ENCODE measurements around the gene CAMKK1. TPM values are rescaled to one million over a fixed set of nuclear protein-coding genes. Genes with fewer than 3 reads are reported as not detected.
A peak's percentile ranks its signal among the peaks of the same experiment; 100 is the strongest.

The CAMKK1 gene
- total and polyA plus RNA-seq, 2 experiments from 2014 or later = 4.3 to 7.1 TPM

DNA sequence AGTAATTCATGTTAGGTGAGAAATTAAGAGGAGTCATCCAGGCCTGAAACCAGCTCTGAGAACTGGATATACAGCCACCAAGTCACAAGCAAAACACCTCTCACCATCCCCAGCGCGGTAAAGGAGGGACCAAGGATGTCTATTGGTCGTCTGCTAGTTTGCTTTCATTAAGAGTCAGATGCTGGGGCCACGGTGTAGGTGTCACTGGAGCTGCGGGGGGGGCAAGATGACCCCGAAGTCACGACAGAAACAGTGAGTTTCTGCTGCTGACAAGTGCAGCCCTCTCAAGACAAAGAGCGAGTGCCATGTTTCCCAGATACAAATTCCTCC is 47.6 kb downstream of the CAMKK1 start:
- no peak for TF ChIP-seq JUNB (IDR thresholded peaks at IDR 0.05; ENCODE audit: unreplicated experiment)
- no peak for TF ChIP-seq ZNF331 (CRISPR knock-in tag; IDR thresholded peaks at IDR 0.05; ENCODE audit: low read depth)
- TF ChIP-seq ZNF114 (CRISPR knock-in tag; IDR thresholded peaks at IDR 0.05) = no peak
- no peak for TF ChIP-seq NANOG (IDR thresholded peaks at IDR 0.05; ENCODE audit: borderline replicate concordance)
- TF ChIP-seq POLR2AphosphoS5 (IDR thresholded peaks at IDR 0.05; ENCODE audit: low read depth) = no peak
- TF ChIP-seq, protein P1, sequence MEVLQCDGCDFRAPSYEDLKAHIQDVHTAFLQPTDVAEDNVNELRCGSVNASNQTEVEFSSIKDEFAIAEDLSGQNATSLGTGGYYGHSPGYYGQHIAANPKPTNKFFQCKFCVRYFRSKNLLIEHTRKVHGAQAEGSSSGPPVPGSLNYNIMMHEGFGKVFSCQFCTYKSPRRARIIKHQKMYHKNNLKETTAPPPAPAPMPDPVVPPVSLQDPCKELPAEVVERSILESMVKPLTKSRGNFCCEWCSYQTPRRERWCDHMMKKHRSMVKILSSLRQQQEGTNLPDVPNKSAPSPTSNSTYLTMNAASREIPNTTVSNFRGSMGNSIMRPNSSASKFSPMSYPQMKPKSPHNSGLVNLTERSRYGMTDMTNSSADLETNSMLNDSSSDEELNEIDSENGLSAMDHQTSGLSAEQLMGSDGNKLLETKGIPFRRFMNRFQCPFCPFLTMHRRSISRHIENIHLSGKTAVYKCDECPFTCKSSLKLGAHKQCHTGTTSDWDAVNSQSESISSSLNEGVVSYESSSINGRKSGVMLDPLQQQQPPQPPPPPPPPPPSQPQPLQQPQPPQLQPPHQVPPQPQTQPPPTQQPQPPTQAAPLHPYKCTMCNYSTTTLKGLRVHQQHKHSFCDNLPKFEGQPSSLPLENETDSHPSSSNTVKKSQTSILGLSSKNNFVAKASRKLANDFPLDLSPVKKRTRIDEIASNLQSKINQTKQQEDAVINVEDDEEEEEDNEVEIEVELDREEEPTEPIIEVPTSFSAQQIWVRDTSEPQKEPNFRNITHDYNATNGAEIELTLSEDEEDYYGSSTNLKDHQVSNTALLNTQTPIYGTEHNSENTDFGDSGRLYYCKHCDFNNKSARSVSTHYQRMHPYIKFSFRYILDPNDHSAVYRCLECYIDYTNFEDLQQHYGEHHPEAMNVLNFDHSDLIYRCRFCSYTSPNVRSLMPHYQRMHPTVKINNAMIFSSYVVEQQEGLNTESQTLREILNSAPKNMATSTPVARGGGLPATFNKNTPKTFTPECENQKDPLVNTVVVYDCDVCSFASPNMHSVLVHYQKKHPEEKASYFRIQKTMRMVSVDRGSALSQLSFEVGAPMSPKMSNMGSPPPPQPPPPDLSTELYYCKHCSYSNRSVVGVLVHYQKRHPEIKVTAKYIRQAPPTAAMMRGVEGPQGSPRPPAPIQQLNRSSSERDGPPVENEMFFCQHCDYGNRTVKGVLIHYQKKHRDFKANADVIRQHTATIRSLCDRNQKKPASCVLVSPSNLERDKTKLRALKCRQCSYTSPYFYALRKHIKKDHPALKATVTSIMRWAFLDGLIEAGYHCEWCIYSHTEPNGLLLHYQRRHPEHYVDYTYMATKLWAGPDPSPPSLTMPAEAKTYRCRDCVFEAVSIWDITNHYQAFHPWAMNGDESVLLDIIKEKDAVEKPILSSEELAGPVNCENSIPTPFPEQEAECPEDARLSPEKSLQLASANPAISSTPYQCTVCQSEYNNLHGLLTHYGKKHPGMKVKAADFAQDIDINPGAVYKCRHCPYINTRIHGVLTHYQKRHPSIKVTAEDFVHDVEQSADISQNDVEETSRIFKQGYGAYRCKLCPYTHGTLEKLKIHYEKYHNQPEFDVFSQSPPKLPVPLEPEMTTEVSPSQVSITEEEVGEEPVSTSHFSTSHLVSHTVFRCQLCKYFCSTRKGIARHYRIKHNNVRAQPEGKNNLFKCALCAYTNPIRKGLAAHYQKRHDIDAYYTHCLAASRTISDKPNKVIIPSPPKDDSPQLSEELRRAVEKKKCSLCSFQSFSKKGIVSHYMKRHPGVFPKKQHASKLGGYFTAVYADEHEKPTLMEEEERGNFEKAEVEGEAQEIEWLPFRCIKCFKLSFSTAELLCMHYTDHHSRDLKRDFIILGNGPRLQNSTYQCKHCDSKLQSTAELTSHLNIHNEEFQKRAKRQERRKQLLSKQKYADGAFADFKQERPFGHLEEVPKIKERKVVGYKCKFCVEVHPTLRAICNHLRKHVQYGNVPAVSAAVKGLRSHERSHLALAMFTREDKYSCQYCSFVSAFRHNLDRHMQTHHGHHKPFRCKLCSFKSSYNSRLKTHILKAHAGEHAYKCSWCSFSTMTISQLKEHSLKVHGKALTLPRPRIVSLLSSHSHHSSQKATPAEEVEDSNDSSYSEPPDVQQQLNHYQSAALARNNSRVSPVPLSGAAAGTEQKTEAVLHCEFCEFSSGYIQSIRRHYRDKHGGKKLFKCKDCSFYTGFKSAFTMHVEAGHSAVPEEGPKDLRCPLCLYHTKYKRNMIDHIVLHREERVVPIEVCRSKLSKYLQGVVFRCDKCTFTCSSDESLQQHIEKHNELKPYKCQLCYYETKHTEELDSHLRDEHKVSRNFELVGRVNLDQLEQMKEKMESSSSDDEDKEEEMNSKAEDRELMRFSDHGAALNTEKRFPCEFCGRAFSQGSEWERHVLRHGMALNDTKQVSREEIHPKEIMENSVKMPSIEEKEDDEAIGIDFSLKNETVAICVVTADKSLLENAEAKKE (CRISPR knock-in tag; IDR thresholded peaks at IDR 0.05) = no peak
- TF ChIP-seq CREB1 (CRISPR knock-in tag; IDR thresholded peaks at IDR 0.05; ENCODE audit: low read depth) = no peak
- TF ChIP-seq, protein P2, sequence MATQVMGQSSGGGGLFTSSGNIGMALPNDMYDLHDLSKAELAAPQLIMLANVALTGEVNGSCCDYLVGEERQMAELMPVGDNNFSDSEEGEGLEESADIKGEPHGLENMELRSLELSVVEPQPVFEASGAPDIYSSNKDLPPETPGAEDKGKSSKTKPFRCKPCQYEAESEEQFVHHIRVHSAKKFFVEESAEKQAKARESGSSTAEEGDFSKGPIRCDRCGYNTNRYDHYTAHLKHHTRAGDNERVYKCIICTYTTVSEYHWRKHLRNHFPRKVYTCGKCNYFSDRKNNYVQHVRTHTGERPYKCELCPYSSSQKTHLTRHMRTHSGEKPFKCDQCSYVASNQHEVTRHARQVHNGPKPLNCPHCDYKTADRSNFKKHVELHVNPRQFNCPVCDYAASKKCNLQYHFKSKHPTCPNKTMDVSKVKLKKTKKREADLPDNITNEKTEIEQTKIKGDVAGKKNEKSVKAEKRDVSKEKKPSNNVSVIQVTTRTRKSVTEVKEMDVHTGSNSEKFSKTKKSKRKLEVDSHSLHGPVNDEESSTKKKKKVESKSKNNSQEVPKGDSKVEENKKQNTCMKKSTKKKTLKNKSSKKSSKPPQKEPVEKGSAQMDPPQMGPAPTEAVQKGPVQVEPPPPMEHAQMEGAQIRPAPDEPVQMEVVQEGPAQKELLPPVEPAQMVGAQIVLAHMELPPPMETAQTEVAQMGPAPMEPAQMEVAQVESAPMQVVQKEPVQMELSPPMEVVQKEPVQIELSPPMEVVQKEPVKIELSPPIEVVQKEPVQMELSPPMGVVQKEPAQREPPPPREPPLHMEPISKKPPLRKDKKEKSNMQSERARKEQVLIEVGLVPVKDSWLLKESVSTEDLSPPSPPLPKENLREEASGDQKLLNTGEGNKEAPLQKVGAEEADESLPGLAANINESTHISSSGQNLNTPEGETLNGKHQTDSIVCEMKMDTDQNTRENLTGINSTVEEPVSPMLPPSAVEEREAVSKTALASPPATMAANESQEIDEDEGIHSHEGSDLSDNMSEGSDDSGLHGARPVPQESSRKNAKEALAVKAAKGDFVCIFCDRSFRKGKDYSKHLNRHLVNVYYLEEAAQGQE (IDR thresholded peaks at IDR 0.05; ENCODE audit: unreplicated experiment) = no peak
- TF ChIP-seq EZH2phosphoT487 (IDR thresholded peaks at IDR 0.05; ENCODE audit: unreplicated experiment) = no peak
- no peak for TF ChIP-seq EZH2 (IDR thresholded peaks at IDR 0.05; ENCODE audit: low read depth, unreplicated experiment)
- TF ChIP-seq, protein P3, sequence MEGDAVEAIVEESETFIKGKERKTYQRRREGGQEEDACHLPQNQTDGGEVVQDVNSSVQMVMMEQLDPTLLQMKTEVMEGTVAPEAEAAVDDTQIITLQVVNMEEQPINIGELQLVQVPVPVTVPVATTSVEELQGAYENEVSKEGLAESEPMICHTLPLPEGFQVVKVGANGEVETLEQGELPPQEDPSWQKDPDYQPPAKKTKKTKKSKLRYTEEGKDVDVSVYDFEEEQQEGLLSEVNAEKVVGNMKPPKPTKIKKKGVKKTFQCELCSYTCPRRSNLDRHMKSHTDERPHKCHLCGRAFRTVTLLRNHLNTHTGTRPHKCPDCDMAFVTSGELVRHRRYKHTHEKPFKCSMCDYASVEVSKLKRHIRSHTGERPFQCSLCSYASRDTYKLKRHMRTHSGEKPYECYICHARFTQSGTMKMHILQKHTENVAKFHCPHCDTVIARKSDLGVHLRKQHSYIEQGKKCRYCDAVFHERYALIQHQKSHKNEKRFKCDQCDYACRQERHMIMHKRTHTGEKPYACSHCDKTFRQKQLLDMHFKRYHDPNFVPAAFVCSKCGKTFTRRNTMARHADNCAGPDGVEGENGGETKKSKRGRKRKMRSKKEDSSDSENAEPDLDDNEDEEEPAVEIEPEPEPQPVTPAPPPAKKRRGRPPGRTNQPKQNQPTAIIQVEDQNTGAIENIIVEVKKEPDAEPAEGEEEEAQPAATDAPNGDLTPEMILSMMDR (conservative IDR thresholded peaks at IDR 0.05; ENCODE audit: low read depth in 2 of 2) = no peak
- TF ChIP-seq STAT1 (IDR thresholded peaks at IDR 0.05; ENCODE audit: unreplicated experiment) = no peak
- TF ChIP-seq, protein P4, sequence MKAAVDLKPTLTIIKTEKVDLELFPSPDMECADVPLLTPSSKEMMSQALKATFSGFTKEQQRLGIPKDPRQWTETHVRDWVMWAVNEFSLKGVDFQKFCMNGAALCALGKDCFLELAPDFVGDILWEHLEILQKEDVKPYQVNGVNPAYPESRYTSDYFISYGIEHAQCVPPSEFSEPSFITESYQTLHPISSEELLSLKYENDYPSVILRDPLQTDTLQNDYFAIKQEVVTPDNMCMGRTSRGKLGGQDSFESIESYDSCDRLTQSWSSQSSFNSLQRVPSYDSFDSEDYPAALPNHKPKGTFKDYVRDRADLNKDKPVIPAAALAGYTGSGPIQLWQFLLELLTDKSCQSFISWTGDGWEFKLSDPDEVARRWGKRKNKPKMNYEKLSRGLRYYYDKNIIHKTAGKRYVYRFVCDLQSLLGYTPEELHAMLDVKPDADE (IDR thresholded peaks at IDR 0.05) = no peak
- H3K4me3 ChIP-seq = peak overlapping the region; percentile 82
- H3K4me1 ChIP-seq (ENCODE audit: insufficient read depth) = peaks cover 11% of the 10 kb centered on the region
- ATAC-seq = no peak
- no peak for DNase-seq (ENCODE audit: low spot score)
- peak overlapping the region; percentile 89 for H3K4me2 ChIP-seq
- no peak overlapping the region for H2AFZ ChIP-seq
- H3K79me2 ChIP-seq (replicated peaks; ENCODE audit: insufficient read depth) = peaks cover 52% of the 10 kb centered on the region
- peaks cover 36% of the 10 kb centered on the region for H4K20me1 ChIP-seq (replicated peaks; ENCODE audit: insufficient read depth)
- Mint-ChIP-seq H3K4me3 (peak overlapping the region; percentile 95), H3K27ac (peak overlapping the region; percentile 91), H3K27me3 (ENCODE audit: insufficient read depth, low read depth, poor library complexity) (peaks cover 12% of the 10 kb centered on the region), H3K36me3 (ENCODE audit: low read depth) (peaks cover 44% of the 10 kb centered on the region), H3K4me1 (peaks cover 19% of the 10 kb centered on the region), H3K9me3 (no peaks in the 10 kb centered on the region)
- H3K27ac ChIP-seq (ENCODE audit: low read depth) = peak overlapping the region; percentile 90
- H3K27me3 ChIP-seq (ENCODE audit: insufficient read depth) = no peaks in the 10 kb centered on the region
- H3K36me3 ChIP-seq (ENCODE audit: insufficient read depth) = peaks cover 22% of the 10 kb centered on the region
- H3F3A ChIP-seq (replicated peaks; ENCODE audit: low read depth) = peaks cover 8% of the 10 kb centered on the region; the same call in 1 of the 2 replicates
- H3K9me2 ChIP-seq (ENCODE audit: insufficient read depth) = no peaks in the 10 kb centered on the region

Data from GM23338 (cell line).